IMR-90 (cell line): ENCODE measurements around the gene CAPN6. TPM values are rescaled to one million over a fixed set of nuclear protein-coding genes. Genes with fewer than 3 reads are reported as not detected.

ENCODE experiments used
- ATAC-seq: fragments of 200-7000 bp; cut with Tn5 transposase; 2 replicates; pipeline ENCODE4 v1.9.1; 2020; ENCODE audit warnings: low read depth, mild to moderate bottlenecking, moderate library complexity
- BruUV-seq: library from RNA; stranded (reverse); fragments of 400-500 nt; replicated peaks from 2 replicates; lab custom pipeline; 2021; lab: Mats Ljungman, UMichigan
- CTCF ChIA-PET: fragments of 300-600 bp; formaldehyde crosslinking; extraction: SDS; loops from one replicate; lab custom pipeline; 2021; ENCODE audit warnings: antibody characterized with exemption; lab: Yijun Ruan, JAX
- POLR2A ChIA-PET: fragments of 300-600 bp; sonication (Branson Sonifier 250); formaldehyde crosslinking; loops from one replicate; lab custom pipeline; 2022; ENCODE audit warnings: antibody characterized with exemption; ENCODE audit not compliant: unreplicated experiment; lab: Charles Lee
- DNase-seq: peaks from one replicate; pipeline ENCODE4 v3.0.0; 2013
- H2AFZ ChIP-seq: replicated peaks from 2 replicates; pipeline ENCODE3; 2013; ENCODE audit warnings: low read length, mild to moderate bottlenecking; ENCODE audit not compliant: poor library complexity
- H2AK5ac ChIP-seq: 2 replicates; pipeline ENCODE4 v1.6.1; 2013; ENCODE audit warnings: low read depth, low read length, inconsistent platforms
- H2AK9ac ChIP-seq: replicated peaks from 2 replicates; pipeline ENCODE3; 2013; ENCODE audit warnings: mild to moderate bottlenecking, low read depth, low read length, moderate library complexity; ENCODE audit not compliant: poor library complexity
- H2BK120ac ChIP-seq: 2 replicates; pipeline ENCODE4 v1.6.1; 2013; ENCODE audit warnings: low read depth, low read length, inconsistent platforms
- H2BK15ac ChIP-seq: 3 replicates; pipeline ENCODE4 v1.6.1; 2013; ENCODE audit warnings: low read depth, low read length, inconsistent platforms
- H2BK20ac ChIP-seq: 2 replicates; pipeline ENCODE4 v1.6.1; 2013; ENCODE audit warnings: low read depth, mild to moderate bottlenecking, inconsistent platforms, low read length, moderate library complexity
- H2BK5ac ChIP-seq: 2 replicates; pipeline ENCODE4 v1.6.1; 2013; ENCODE audit warnings: mild to moderate bottlenecking, low read depth, low read length, inconsistent platforms; ENCODE audit not compliant: poor library complexity, severe bottlenecking
- H3K14ac ChIP-seq: replicated peaks from 2 replicates; pipeline ENCODE4 v1.6.1; 2013; ENCODE audit warnings: low read depth, low read length, inconsistent platforms
- H3K18ac ChIP-seq: 2 replicates; pipeline ENCODE4 v1.6.1; 2013; ENCODE audit warnings: low read depth, low read length, control low read depth
- H3K23ac ChIP-seq: 2 replicates; pipeline ENCODE4 v1.6.1; 2013; ENCODE audit warnings: low read depth, low read length, inconsistent platforms
- H3K27ac ChIP-seq: 2 replicates; pipeline ENCODE4 v1.5.1; 2013; ENCODE audit warnings: mild to moderate bottlenecking, control low read depth, low read length; ENCODE audit not compliant: insufficient read depth
- H3K27me3 ChIP-seq: 2 replicates; pipeline ENCODE4 v1.6.1; 2013; ENCODE audit warnings: low read length; ENCODE audit not compliant: control insufficient read depth, insufficient read depth
- H3K36me3 ChIP-seq: 2 replicates; pipeline ENCODE4 v1.6.1; 2013; ENCODE audit warnings: low read length, mixed read lengths; ENCODE audit not compliant: control insufficient read depth, insufficient read depth
- H3K4ac ChIP-seq: 2 replicates; pipeline ENCODE4 v1.6.1; 2013; ENCODE audit warnings: low read depth, low read length, inconsistent platforms
- H3K4me1 ChIP-seq: 2 replicates; pipeline ENCODE4 v1.6.1; 2013; ENCODE audit warnings: low read length, mixed read lengths; ENCODE audit not compliant: control insufficient read depth, insufficient read depth
- H3K4me2 ChIP-seq: 2 replicates; pipeline ENCODE4 v1.6.1; 2013; ENCODE audit warnings: low read depth, mild to moderate bottlenecking, control low read depth, low read length, moderate library complexity
- H3K4me3 ChIP-seq: 2 replicates; pipeline ENCODE4 v1.5.1; 2013; ENCODE audit warnings: low read depth, mild to moderate bottlenecking, control low read depth, low read length, moderate library complexity; ENCODE audit not compliant: insufficient read depth
- H3K56ac ChIP-seq: 2 replicates; pipeline ENCODE4 v1.6.1; 2013; ENCODE audit warnings: low read length, inconsistent platforms; ENCODE audit not compliant: insufficient read depth; ENCODE audit errors: extremely low read depth
- H3K79me1 ChIP-seq, 2 experiments: 2 replicates each; pipeline ENCODE4 v1.6.1; 2013; ENCODE audit warnings: low read length in 2 of 2, inconsistent platforms in 1 of 2, low read depth in 1 of 2
- H3K9ac ChIP-seq: 2 replicates; pipeline ENCODE4 v1.6.1; 2013; ENCODE audit warnings: low read depth, low read length, control low read depth
- H3K9me1 ChIP-seq: 2 replicates; pipeline ENCODE4 v1.6.1; 2013; ENCODE audit warnings: low read length, inconsistent platforms; ENCODE audit not compliant: insufficient read depth
- H3K9me3 ChIP-seq: 2 replicates; pipeline ENCODE4 v1.6.1; 2013; ENCODE audit warnings: low read length; ENCODE audit not compliant: control insufficient read depth, insufficient read depth
- H4K20me1 ChIP-seq: 2 replicates; pipeline ENCODE4 v1.6.1; 2013; ENCODE audit warnings: low read length, inconsistent platforms; ENCODE audit not compliant: insufficient read depth
- H4K5ac ChIP-seq: 2 replicates; pipeline ENCODE4 v1.6.1; 2013; ENCODE audit warnings: mild to moderate bottlenecking, low read depth, low read length, control low read depth
- H4K8ac ChIP-seq, 2 experiments: 2 replicates each; pipeline ENCODE4 v1.6.1; 2013; ENCODE audit warnings: low read depth in 2 of 2, low read length in 2 of 2, control low read depth in 1 of 2, inconsistent platforms in 1 of 2
- H4K91ac ChIP-seq: 2 replicates; pipeline ENCODE4 v1.6.1; 2013; ENCODE audit warnings: low read depth, low read length, inconsistent platforms; ENCODE audit not compliant: insufficient read depth
- CHD1 ChIP-seq: IDR thresholded peaks from 2 replicates; pipeline ENCODE4 v1.6.1; 2012; ENCODE audit warnings: low read depth, low read length, improper control_type of control experiment
- FOS ChIP-seq: fragments of 150-350 bp; IDR thresholded peaks from 2 replicates; pipeline ENCODE4 v1.6.1; 2016; ENCODE audit warnings: low read depth, low read length
- MAFK ChIP-seq: IDR thresholded peaks from 2 replicates; pipeline ENCODE4 v1.6.1; 2012; ENCODE audit warnings: low read depth, low read length, improper control_type of control experiment
- MAZ ChIP-seq: IDR thresholded peaks from 2 replicates; pipeline ENCODE4 v1.6.1; 2012; ENCODE audit warnings: low read depth, mild to moderate bottlenecking, low read length, improper control_type of control experiment, moderate library complexity, borderline replicate concordance
- NFE2L2 ChIP-seq: fragments of 150-350 bp; IDR thresholded peaks from 2 replicates; pipeline ENCODE4 v1.6.1; 2016; ENCODE audit warnings: low read depth, mild to moderate bottlenecking, low read length
- POLR2A ChIP-seq: IDR thresholded peaks from 2 replicates; pipeline ENCODE4 v1.6.1; 2012; ENCODE audit warnings: mild to moderate bottlenecking, low read depth, low read length
- RAD21 ChIP-seq: IDR thresholded peaks from 2 replicates; pipeline ENCODE4 v1.6.1; 2012; ENCODE audit warnings: low read length, improper control_type of control experiment
- RCOR1 ChIP-seq: IDR thresholded peaks from 2 replicates; pipeline ENCODE4 v1.6.1; 2012; ENCODE audit warnings: mild to moderate bottlenecking, low read length, improper control_type of control experiment; ENCODE audit not compliant: insufficient replicate concordance
- RFX5 ChIP-seq: IDR thresholded peaks from 2 replicates; pipeline ENCODE4 v1.8.0; 2012; ENCODE audit warnings: low read depth, mild to moderate bottlenecking, low read length, moderate library complexity
- SMC3 ChIP-seq: fragments of 150-350 bp; IDR thresholded peaks from 2 replicates; pipeline ENCODE4 v1.6.1; 2016; ENCODE audit warnings: low read depth, mild to moderate bottlenecking, antibody characterized with exemption, low read length, moderate library complexity
- USF2 ChIP-seq: fragments of 150-350 bp; IDR thresholded peaks from 2 replicates; pipeline ENCODE4 v1.6.1; 2017; ENCODE audit warnings: mild to moderate bottlenecking, antibody characterized with exemption, low read length, low read depth
- WGBS, 2 experiments: methylation state at CpG; one replicate each; pipeline versions ENCODE4 v1.1.5 to v1.1.7; 2013; ENCODE audit warnings: missing lambda C conversion rate in 2 of 2; ENCODE audit not compliant: insufficient read length in 1 of 2; ENCODE audit errors: extremely low coverage in 2 of 2; 5-methylcytosine and 5-hydroxymethylcytosine counted together
- dilution Hi-C: fragments of 300-500 bp; cut with HindIII; formaldehyde crosslinking; loops from one replicate; pipeline ENCODE4 v1.14.3; 2018; ENCODE audit warnings: low sequenced_read_pairs; ENCODE audit not compliant: unreplicated experiment
- in situ Hi-C: fragments of 300-500 bp; cut with MboI; formaldehyde crosslinking; loops from 3 replicates; pipeline ENCODE4 v1.14.3; 2019; ENCODE audit warnings: low sequenced_read_pairs, inconsistent platforms, mixed read lengths
- intact Hi-C: fragments of 100-400 bp; cut with micrococcal nuclease; formaldehyde crosslinking; loops from 2 replicates; pipeline ENCODE4 v1.10.0; 2022
- polyA plus RNA-seq, 3 experiments: library from polyadenylated mRNA; depleted of rRNA; stranded (reverse); fragments of >200 nt; gene quantifications; 2 replicates each; pipeline ENCODE4 v1.2.3, GENCODE V29; 2012; ENCODE audit warnings: low replicate concordance in 1 of 3
- total RNA-seq: library from RNA; depleted of rRNA; stranded (reverse); fragments of >200 nt; gene quantifications from 2 replicates; pipeline ENCODE4 v1.2.3, GENCODE V29; 2012
- TF ChIP-seq, protein P1 (sequence below): conservative IDR thresholded peaks from 2 replicates; pipeline ENCODE4 v1.5.1; 2012; ENCODE audit warnings: mild to moderate bottlenecking, low read depth, low read length, improper control_type of control experiment

The CAPN6 gene
- total and polyA plus RNA-seq, 2 of the 4 experiments (the other 2 are of a cell fraction) = not detected

DNA sequence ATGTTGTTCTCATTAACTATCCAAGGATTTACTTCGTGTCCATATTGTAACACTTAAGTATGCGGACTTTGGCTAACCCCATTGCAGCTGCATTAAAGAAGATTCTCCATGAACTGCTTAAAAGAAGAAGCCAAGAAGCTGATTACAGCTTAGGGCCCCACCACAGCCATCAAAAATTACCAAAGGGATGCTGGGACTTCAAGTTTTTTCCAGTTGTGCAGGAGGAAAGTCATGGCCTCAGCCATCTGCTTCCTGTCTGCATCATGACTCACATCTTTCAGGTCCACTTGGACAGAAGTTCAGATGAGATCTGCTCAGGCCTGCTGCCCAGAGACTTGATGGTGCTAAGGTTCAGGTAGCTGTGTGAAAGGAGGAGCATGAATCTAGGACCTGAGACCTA is 38.8 kb upstream of the CAPN6 start:
- intact Hi-C loops (no loop called here), in situ Hi-C loops (no loop called here), dilution Hi-C loops (no loop called here)
- no peak for ATAC-seq
- Histone ChIP-seq H2BK5ac (no peak overlapping the region), H4K5ac (no peak overlapping the region), H3K4ac (no peak overlapping the region), H3K14ac (no peak overlapping the region), H4K8ac (no peak overlapping the region), H3K9ac (no peak overlapping the region), H3K56ac (no peak overlapping the region), H3K27ac (no peak overlapping the region), H3K36me3 (no peaks in the 10 kb centered on the region), H3K4me2 (no peak overlapping the region), H2BK20ac (no peak overlapping the region), H2AFZ (no peak overlapping the region), H3K23ac (no peak overlapping the region), H3K18ac (no peak overlapping the region), H4K20me1 (no peaks in the 10 kb centered on the region), H3K4me1 (no peaks in the 10 kb centered on the region), H3K4me3 (no peak overlapping the region), H3K9me1 (no peaks in the 10 kb centered on the region), H2AK5ac (no peak overlapping the region), H2AK9ac (no peak overlapping the region), H3K79me1 (no peaks in the 10 kb centered on the region), H3K27me3 (peaks cover 6% of the 10 kb centered on the region), H2BK15ac (no peak overlapping the region), H2BK120ac (no peak overlapping the region), H3K9me3 (no peaks in the 10 kb centered on the region), H4K91ac (no peak overlapping the region)
- 79% methylated on average over 2 of the region's 2 CpGs; no CpG with 5 or more reads in 1 of the 2 experiments for WGBS, 2 experiments
- DNase-seq = no peak
- no TSS peak for BruUV-seq
- ChIA-PET CTCF (no interaction called here), POLR2A (no interaction called here)
- no peak for TF ChIP-seq RAD21
- TF ChIP-seq CHD1 = no peak
- TF ChIP-seq USF2 = no peak
- TF ChIP-seq RFX5 = no peak
- no peak for TF ChIP-seq MAFK
- no peak for TF ChIP-seq SMC3
- no peak for TF ChIP-seq RCOR1
- TF ChIP-seq, protein P1, sequence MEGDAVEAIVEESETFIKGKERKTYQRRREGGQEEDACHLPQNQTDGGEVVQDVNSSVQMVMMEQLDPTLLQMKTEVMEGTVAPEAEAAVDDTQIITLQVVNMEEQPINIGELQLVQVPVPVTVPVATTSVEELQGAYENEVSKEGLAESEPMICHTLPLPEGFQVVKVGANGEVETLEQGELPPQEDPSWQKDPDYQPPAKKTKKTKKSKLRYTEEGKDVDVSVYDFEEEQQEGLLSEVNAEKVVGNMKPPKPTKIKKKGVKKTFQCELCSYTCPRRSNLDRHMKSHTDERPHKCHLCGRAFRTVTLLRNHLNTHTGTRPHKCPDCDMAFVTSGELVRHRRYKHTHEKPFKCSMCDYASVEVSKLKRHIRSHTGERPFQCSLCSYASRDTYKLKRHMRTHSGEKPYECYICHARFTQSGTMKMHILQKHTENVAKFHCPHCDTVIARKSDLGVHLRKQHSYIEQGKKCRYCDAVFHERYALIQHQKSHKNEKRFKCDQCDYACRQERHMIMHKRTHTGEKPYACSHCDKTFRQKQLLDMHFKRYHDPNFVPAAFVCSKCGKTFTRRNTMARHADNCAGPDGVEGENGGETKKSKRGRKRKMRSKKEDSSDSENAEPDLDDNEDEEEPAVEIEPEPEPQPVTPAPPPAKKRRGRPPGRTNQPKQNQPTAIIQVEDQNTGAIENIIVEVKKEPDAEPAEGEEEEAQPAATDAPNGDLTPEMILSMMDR = no peak
- no peak for TF ChIP-seq FOS
- no peak for TF ChIP-seq MAZ
- TF ChIP-seq POLR2A = no peak
- TF ChIP-seq NFE2L2 = no peak
